ENCODE data around the gene SORT1.

- TF ChIP-seq POLR2AphosphoS5 (IDR thresholded peaks at IDR 0.05) (no peak), POLR2A (IDR thresholded peaks at IDR 0.05) (no peak), CTCF (IDR thresholded peaks at IDR 0.05 in 8 of 11, conservative IDR thresholded peaks at IDR 0.05 in 3 of 11) (no peak)
These were observed 25.4 kb downstream of the SORT1 start for GRCh38 chr1:109372281-109372680.
